Measurements from ENCODE around the gene IRAK4.
A peak's percentile ranks its signal among the peaks of the same experiment; 100 is the strongest.

The IRAK4 gene

GRCh38 chr12:43766291-43766690, 7.5 kb downstream of the IRAK4 start:
- no peak for DNase-seq (ENCODE audit: low read depth)

- no peak for DNase-seq (ENCODE audit: low read depth)
Observed at GRCh38 chr12:43776498-43776897, 17.7 kb downstream of the IRAK4 start.

GRCh38 chr12:43786899-43787693, 28.3 kb downstream of the IRAK4 start:
- DNase-seq (ENCODE audit: low read depth) = no peak

- peak; percentile 25 for DNase-seq (ENCODE audit: low read depth)
Observed at GRCh38 chr12:43789941-43790340, 31.2 kb downstream of the IRAK4 start.

GRCh38 chr12:43795716-43796280, 37.0 kb downstream of the IRAK4 start:
- DNase-seq (ENCODE audit: low read depth) = no peak

GRCh38 chr12:43797561-43798217, 38.9 kb downstream of the IRAK4 start:
- DNase-seq (ENCODE audit: low read depth) = no peak

- no peak for DNase-seq (ENCODE audit: low read depth)
Observed at GRCh38 chr12:43805149-43805859, 46.6 kb downstream of the IRAK4 start.

GRCh38 chr12:43805860-43806736, 47.3 kb downstream of the IRAK4 start, which contains the start of gene TWF1:
Gene TWF1, minus strand, starts transcription at chr12:43806317. Its CDS starts 72 bp downstream, at chr12:43806245.
- DNase-seq (ENCODE audit: low read depth) = peak; percentile 73

- DNase-seq (ENCODE audit: low read depth) = no peak
Observed at GRCh38 chr12:43806737-43807072, 48.0 kb downstream of the IRAK4 start.

- no peak for DNase-seq (ENCODE audit: low read depth)
Observed at GRCh38 chr12:43807386-43807785, 48.6 kb downstream of the IRAK4 start.

GRCh38 chr12:43812057-43812456, 53.3 kb downstream of the IRAK4 start:
- no peak for DNase-seq (ENCODE audit: low read depth)

GRCh38 chr12:43812926-43813325, 54.2 kb downstream of the IRAK4 start:
- DNase-seq (ENCODE audit: low read depth) = no peak

- no peak for DNase-seq (ENCODE audit: low read depth)
Observed at GRCh38 chr12:43815416-43815815, 56.7 kb downstream of the IRAK4 start.

- no peak for DNase-seq (ENCODE audit: low read depth)
Observed at GRCh38 chr12:43816168-43816567, 57.4 kb downstream of the IRAK4 start.

GRCh38 chr12:43824207-43824775, 65.5 kb downstream of the IRAK4 start:
- no peak for DNase-seq (ENCODE audit: low read depth)

GRCh38 chr12:43826681-43827080, 67.9 kb downstream of the IRAK4 start:
- DNase-seq (ENCODE audit: low read depth) = no peak

- DNase-seq (ENCODE audit: low read depth) = no peak
Observed at GRCh38 chr12:43827093-43827492, 68.3 kb downstream of the IRAK4 start.

- no peak for DNase-seq (ENCODE audit: low read depth)
Observed at GRCh38 chr12:43832463-43833168, 73.9 kb downstream of the IRAK4 start.

- DNase-seq (ENCODE audit: low read depth) = no peak
Observed at GRCh38 chr12:43835264-43835655, 76.5 kb downstream of the IRAK4 start.

GRCh38 chr12:43835656-43836474, 77.1 kb downstream of the IRAK4 start, which contains the start of gene TMEM117:
Gene TMEM117, plus strand, starts transcription at chr12:43836081.
- no peak for DNase-seq (ENCODE audit: low read depth)

Data from stromal cell of bone marrow (primary cell).